WTC11 (cell line): ENCODE measurements around the gene CAMTA1. TPM values are rescaled to one million over a fixed set of nuclear protein-coding genes. Genes with fewer than 3 reads are reported as not detected.

Experiments used
- ATAC-seq: fragments of 200-7000 bp; cut with Tn5 transposase; 2 replicates; pipeline ENCODE4 v1.10.0; 2021; ENCODE audit warnings: mild to moderate bottlenecking, moderate library complexity
- CTCF ChIA-PET: fragments of 300-600 bp; sonication (Branson Sonifier 250); formaldehyde crosslinking; loops from one replicate; lab custom pipeline; 2021; ENCODE audit warnings: antibody characterized with exemption; lab: Charles Lee
- POLR2A ChIA-PET: fragments of 350-600 bp; sonication (Branson Sonifier 250); formaldehyde crosslinking; loops from one replicate; lab custom pipeline; 2021; ENCODE audit warnings: antibody characterized with exemption; lab: Charles Lee
- DNase-seq: peaks from one replicate; pipeline ENCODE4 v3.0.0; 2021; ENCODE audit warnings: low spot score
- H3K27ac Mint-ChIP-seq: 2 replicates; pipeline ENCODE4 v1.8.0; 2021; ENCODE audit warnings: mixed read lengths
- H3K27me3 Mint-ChIP-seq: 2 replicates; pipeline ENCODE4 v1.8.0; 2021; ENCODE audit warnings: low read depth, mild to moderate bottlenecking, moderate library complexity, mixed read lengths
- H3K36me3 Mint-ChIP-seq: 2 replicates; pipeline ENCODE4 v1.8.0; 2021; ENCODE audit warnings: mixed read lengths
- H3K4me1 Mint-ChIP-seq: 2 replicates; pipeline ENCODE4 v1.8.0; 2022; ENCODE audit warnings: mixed read lengths
- H3K4me3 Mint-ChIP-seq: 2 replicates; pipeline ENCODE4 v1.8.0; 2021; ENCODE audit warnings: mild to moderate bottlenecking, moderate library complexity, mixed read lengths
- H3K9me3 Mint-ChIP-seq: 2 replicates; pipeline ENCODE4 v1.8.0; 2021; ENCODE audit warnings: mixed read lengths
- ELF4 ChIP-seq: sonication (generic); formaldehyde crosslinking; IDR thresholded peaks from 2 replicates; pipeline ENCODE4 v1.8.1; 2022; ENCODE audit warnings: low read depth, mild to moderate bottlenecking, moderate library complexity, missing genetic modification reagents
- EMX1 ChIP-seq: fragments of 250-450 bp; sonication (Bioruptor Pico); IDR thresholded peaks from 2 replicates; pipeline ENCODE4 v1.8.0; 2021; ENCODE audit warnings: mild to moderate bottlenecking
- FOXK1 ChIP-seq: sonication (generic); formaldehyde crosslinking; IDR thresholded peaks from 2 replicates; pipeline ENCODE4 v1.8.0; 2022; ENCODE audit warnings: mild to moderate bottlenecking, moderate library complexity, missing genetic modification reagents
- FOXP1 ChIP-seq: sonication (generic); formaldehyde crosslinking; IDR thresholded peaks from 2 replicates; pipeline ENCODE4 v1.8.0; 2022; ENCODE audit warnings: missing genetic modification reagents, mild to moderate bottlenecking, moderate library complexity, borderline replicate concordance
- GABPB1 ChIP-seq: sonication (generic); formaldehyde crosslinking; IDR thresholded peaks from 2 replicates; pipeline ENCODE4 v1.8.1; 2023; ENCODE audit warnings: mild to moderate bottlenecking, missing genetic modification reagents
- IRF2 ChIP-seq: sonication (generic); formaldehyde crosslinking; IDR thresholded peaks from 2 replicates; pipeline ENCODE4 v1.8.0; 2022; ENCODE audit warnings: low read depth, missing genetic modification reagents, borderline replicate concordance
- JAZF1 ChIP-seq: fragments of 250-450 bp; sonication (Bioruptor Pico); IDR thresholded peaks from 2 replicates; pipeline ENCODE4 v1.9.0; 2021; ENCODE audit warnings: moderate library complexity, mild to moderate bottlenecking, inconsistent platforms
- NFATC4 ChIP-seq: fragments of 250-450 bp; sonication (Bioruptor Pico); IDR thresholded peaks from 2 replicates; pipeline ENCODE4 v1.9.0; 2021; ENCODE audit warnings: mild to moderate bottlenecking
- NR3C1 ChIP-seq: sonication (generic); formaldehyde crosslinking; conservative IDR thresholded peaks from 2 replicates; pipeline ENCODE4 v1.8.1; 2023; ENCODE audit warnings: low read depth, mild to moderate bottlenecking, missing genetic modification reagents
- PRRX2 ChIP-seq: fragments of 250-450 bp; sonication (Bioruptor Pico); IDR thresholded peaks from 2 replicates; pipeline ENCODE4 v1.8.0; 2021; ENCODE audit warnings: mild to moderate bottlenecking
- TP53 ChIP-seq: sonication (generic); formaldehyde crosslinking; IDR thresholded peaks from 2 replicates; pipeline ENCODE4 v1.8.1; 2023; ENCODE audit warnings: mild to moderate bottlenecking, missing genetic modification reagents
- ZBTB21 ChIP-seq: sonication (generic); formaldehyde crosslinking; IDR thresholded peaks from 2 replicates; pipeline ENCODE4 v1.8.1; 2023; ENCODE audit warnings: mild to moderate bottlenecking, missing genetic modification reagents, borderline replicate concordance
- ZNF219 ChIP-seq: sonication (generic); formaldehyde crosslinking; IDR thresholded peaks from 2 replicates; pipeline ENCODE4 v1.8.0; 2023; ENCODE audit warnings: missing genetic modification reagents, mild to moderate bottlenecking, borderline replicate concordance
- ZNF671 ChIP-seq: fragments of 250-450 bp; sonication (Bioruptor Pico); IDR thresholded peaks from 2 replicates; pipeline ENCODE4 v1.8.0; 2021; ENCODE audit warnings: mild to moderate bottlenecking
- total RNA-seq: library from RNA; stranded (reverse); gene quantifications from 3 replicates; pipeline ENCODE4 v1.2.3, GENCODE V29; 2021
- TF ChIP-seq, protein P1 (sequence below): fragments of 250-450 bp; sonication (Bioruptor Pico); conservative IDR thresholded peaks from 2 replicates; pipeline ENCODE4 v1.9.0; 2021; ENCODE audit warnings: mild to moderate bottlenecking
- TF ChIP-seq, protein P2 (sequence below): sonication (generic); formaldehyde crosslinking; IDR thresholded peaks from 2 replicates; pipeline ENCODE4 v1.8.1; 2023; ENCODE audit warnings: mild to moderate bottlenecking, missing genetic modification reagents, borderline replicate concordance
- TF ChIP-seq, protein P3 (sequence below): sonication (generic); formaldehyde crosslinking; IDR thresholded peaks from 2 replicates; pipeline ENCODE4 v1.8.1; 2022; ENCODE audit warnings: low read depth, missing genetic modification reagents, borderline replicate concordance
- TF ChIP-seq, protein P4 (sequence below): sonication (generic); formaldehyde crosslinking; IDR thresholded peaks from 2 replicates; pipeline ENCODE4 v1.8.0; 2023; ENCODE audit warnings: missing genetic modification reagents, mild to moderate bottlenecking, borderline replicate concordance
- TF ChIP-seq, protein P5 (sequence below): sonication (generic); formaldehyde crosslinking; conservative IDR thresholded peaks from 2 replicates; pipeline ENCODE4 v1.8.1; 2023; ENCODE audit warnings: mild to moderate bottlenecking, low read depth, missing genetic modification reagents, moderate library complexity

CAMTA1 gene
- total RNA-seq, 1 experiment from 2014 or later = 86.4 TPM

DNA sequence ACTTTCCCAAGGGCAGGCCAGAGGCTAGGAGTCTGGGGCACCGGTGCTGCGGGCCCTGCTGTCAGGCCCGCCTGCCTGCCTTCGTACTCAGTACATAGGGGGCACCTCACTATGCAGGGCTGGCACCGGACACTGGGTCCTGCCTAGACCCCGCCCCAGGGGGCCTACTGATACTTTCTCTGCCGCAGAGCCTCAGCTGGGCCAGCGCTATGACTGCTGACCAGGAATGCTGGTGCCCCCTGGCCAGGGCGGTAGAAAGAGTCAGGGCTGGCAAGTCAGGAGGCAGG lies 857.1 kb downstream of the CAMTA1 start:
- POLR2A ChIA-PET = interaction anchor here (0.5 kb wide), 1 partner anchor 1152 kb away, joined by 3 read pairs; no protein-coding TSS in a partner anchor
- H3K4me3 Mint-ChIP-seq = no peak overlapping the region
- H3K27me3 Mint-ChIP-seq = no peaks in the 10 kb centered on the region
- TF ChIP-seq, protein P1, sequence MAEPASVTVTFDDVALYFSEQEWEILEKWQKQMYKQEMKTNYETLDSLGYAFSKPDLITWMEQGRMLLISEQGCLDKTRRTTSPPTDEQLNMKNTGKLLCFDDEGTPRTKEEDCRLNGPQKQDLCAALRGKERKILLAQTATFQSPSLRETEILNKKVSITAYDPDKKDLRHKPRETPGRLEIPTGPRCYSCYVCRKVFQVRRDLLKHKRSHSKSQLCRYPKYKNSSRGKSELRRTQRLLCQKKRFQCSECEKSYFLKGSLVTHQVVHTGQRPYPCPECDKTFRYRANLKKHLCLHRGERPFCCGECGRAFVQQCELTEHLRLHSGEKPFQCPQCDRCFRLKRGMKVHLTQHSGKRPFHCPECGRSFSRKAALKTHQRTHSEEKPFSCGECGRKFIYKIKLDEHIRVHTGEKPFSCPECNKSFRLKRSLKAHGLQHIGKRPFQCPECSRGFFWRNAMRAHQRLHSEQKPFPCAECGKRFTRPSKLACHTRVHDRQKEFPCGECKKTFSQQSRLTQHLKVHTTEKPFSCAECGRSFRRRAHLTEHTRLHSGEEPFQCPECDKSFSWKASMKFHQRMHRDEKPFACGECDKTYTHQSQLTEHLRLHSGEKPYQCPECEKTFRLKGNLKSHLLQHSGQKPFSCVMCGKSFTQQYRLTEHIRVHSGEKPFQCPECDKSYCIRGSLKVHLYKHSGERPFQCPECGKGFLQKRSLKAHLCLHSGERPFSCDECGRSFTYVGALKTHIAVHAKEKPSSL = no peak
- TF ChIP-seq FOXP1 (CRISPR knock-in tag) = 0 out of 2 replicates have a peak, but pooled peaks have one; percentile 23
- TF ChIP-seq, protein P2, sequence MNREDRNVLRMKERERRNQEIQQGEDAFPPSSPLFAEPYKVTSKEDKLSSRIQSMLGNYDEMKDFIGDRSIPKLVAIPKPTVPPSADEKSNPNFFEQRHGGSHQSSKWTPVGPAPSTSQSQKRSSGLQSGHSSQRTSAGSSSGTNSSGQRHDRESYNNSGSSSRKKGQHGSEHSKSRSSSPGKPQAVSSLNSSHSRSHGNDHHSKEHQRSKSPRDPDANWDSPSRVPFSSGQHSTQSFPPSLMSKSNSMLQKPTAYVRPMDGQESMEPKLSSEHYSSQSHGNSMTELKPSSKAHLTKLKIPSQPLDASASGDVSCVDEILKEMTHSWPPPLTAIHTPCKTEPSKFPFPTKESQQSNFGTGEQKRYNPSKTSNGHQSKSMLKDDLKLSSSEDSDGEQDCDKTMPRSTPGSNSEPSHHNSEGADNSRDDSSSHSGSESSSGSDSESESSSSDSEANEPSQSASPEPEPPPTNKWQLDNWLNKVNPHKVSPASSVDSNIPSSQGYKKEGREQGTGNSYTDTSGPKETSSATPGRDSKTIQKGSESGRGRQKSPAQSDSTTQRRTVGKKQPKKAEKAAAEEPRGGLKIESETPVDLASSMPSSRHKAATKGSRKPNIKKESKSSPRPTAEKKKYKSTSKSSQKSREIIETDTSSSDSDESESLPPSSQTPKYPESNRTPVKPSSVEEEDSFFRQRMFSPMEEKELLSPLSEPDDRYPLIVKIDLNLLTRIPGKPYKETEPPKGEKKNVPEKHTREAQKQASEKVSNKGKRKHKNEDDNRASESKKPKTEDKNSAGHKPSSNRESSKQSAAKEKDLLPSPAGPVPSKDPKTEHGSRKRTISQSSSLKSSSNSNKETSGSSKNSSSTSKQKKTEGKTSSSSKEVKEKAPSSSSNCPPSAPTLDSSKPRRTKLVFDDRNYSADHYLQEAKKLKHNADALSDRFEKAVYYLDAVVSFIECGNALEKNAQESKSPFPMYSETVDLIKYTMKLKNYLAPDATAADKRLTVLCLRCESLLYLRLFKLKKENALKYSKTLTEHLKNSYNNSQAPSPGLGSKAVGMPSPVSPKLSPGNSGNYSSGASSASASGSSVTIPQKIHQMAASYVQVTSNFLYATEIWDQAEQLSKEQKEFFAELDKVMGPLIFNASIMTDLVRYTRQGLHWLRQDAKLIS (CRISPR knock-in tag) = no peak
- TF ChIP-seq, all 79 proteins: peak for 1
- Mint-ChIP-seq H3K4me1 (peaks cover 18% of the 10 kb centered on the region), H3K9me3 (peaks cover 6% of the 10 kb centered on the region; the same call in 1 of the 2 replicates), H3K27ac (no peak overlapping the region), H3K36me3 (no peaks in the 10 kb centered on the region)
- CTCF ChIA-PET = interaction anchor here (0.6 to 2.4 kb wide), 9 partner anchors 10 to 434 kb away, joined by 3 to 11 read pairs (median 4); no protein-coding TSS in a partner anchor
- no peak for DNase-seq
- no peak for ATAC-seq

DNA sequence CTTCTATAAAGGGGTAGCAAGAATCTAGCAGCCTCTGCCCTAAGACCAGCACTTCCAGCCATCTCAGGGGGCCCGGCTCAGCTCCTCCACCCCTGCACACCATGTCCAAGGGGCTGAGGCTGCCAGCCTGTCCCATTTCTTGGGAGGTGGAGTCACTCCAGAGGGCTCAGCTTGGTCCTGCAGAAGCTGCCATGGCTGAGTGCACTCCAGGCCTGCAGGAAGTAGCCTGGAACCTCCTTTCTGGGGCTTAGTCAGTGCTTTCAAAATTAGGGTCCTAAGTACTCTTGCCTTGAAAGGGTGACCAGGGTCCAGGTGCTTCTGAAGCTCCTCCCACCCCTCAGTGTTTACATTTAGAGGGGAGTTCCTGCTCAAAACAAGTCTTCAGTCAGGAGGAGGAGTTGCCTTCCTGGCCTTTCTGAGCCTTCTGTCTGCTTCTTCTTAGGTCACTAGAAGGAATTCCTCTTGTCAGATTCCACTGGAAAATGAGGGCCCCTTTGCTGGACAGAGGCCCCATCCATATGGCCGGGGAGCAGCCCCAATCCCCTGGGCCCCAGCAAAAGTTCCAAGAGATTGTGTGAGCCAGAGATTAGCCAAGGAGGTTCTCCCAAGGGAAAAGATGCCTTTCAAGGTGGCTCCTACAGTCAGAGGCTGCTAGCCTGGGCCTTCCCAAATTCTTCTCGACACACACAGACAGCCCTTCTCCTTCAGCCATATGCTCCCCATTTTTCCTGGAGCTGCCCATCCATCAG lies 857.7 kb downstream of the CAMTA1 start:
- POLR2A ChIA-PET = interaction anchor here (0.6 kb wide), 1 partner anchor 9 kb away, joined by 3 read pairs; no protein-coding TSS in a partner anchor
- peaks cover 6% of the 10 kb centered on the region; the same call in 1 of the 2 replicates for H3K9me3 Mint-ChIP-seq
- H3K4me3 Mint-ChIP-seq = no peak overlapping the region
- no peak for DNase-seq
- H3K4me1 Mint-ChIP-seq = peaks cover 17% of the 10 kb centered on the region
- peak; percentile 8; the same call in 1 of the 2 replicates for ATAC-seq
- H3K36me3 Mint-ChIP-seq = no peaks in the 10 kb centered on the region
- H3K27me3 Mint-ChIP-seq = no peaks in the 10 kb centered on the region
- CTCF ChIA-PET = interaction anchor here (0.6 to 2.4 kb wide), 7 partner anchors 9 to 559 kb away, joined by 3 to 11 read pairs (median 4); no protein-coding TSS in a partner anchor
- H3K27ac Mint-ChIP-seq = peak overlapping the region; percentile 46; the same call in 1 of the 2 replicates
- TF ChIP-seq EMX1 = no peak
- no peak for TF ChIP-seq FOXK1 (CRISPR knock-in tag)
- TF ChIP-seq, protein P3, sequence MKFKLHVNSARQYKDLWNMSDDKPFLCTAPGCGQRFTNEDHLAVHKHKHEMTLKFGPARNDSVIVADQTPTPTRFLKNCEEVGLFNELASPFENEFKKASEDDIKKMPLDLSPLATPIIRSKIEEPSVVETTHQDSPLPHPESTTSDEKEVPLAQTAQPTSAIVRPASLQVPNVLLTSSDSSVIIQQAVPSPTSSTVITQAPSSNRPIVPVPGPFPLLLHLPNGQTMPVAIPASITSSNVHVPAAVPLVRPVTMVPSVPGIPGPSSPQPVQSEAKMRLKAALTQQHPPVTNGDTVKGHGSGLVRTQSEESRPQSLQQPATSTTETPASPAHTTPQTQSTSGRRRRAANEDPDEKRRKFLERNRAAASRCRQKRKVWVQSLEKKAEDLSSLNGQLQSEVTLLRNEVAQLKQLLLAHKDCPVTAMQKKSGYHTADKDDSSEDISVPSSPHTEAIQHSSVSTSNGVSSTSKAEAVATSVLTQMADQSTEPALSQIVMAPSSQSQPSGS (CRISPR knock-in tag) = no peak
- TF ChIP-seq, protein P4, sequence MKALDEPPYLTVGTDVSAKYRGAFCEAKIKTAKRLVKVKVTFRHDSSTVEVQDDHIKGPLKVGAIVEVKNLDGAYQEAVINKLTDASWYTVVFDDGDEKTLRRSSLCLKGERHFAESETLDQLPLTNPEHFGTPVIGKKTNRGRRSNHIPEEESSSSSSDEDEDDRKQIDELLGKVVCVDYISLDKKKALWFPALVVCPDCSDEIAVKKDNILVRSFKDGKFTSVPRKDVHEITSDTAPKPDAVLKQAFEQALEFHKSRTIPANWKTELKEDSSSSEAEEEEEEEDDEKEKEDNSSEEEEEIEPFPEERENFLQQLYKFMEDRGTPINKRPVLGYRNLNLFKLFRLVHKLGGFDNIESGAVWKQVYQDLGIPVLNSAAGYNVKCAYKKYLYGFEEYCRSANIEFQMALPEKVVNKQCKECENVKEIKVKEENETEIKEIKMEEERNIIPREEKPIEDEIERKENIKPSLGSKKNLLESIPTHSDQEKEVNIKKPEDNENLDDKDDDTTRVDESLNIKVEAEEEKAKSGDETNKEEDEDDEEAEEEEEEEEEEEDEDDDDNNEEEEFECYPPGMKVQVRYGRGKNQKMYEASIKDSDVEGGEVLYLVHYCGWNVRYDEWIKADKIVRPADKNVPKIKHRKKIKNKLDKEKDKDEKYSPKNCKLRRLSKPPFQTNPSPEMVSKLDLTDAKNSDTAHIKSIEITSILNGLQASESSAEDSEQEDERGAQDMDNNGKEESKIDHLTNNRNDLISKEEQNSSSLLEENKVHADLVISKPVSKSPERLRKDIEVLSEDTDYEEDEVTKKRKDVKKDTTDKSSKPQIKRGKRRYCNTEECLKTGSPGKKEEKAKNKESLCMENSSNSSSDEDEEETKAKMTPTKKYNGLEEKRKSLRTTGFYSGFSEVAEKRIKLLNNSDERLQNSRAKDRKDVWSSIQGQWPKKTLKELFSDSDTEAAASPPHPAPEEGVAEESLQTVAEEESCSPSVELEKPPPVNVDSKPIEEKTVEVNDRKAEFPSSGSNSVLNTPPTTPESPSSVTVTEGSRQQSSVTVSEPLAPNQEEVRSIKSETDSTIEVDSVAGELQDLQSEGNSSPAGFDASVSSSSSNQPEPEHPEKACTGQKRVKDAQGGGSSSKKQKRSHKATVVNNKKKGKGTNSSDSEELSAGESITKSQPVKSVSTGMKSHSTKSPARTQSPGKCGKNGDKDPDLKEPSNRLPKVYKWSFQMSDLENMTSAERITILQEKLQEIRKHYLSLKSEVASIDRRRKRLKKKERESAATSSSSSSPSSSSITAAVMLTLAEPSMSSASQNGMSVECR (CRISPR knock-in tag) = no peak
- no peak for TF ChIP-seq PRRX2 (CRISPR knock-in tag)
- TF ChIP-seq NR3C1 = no peak
- no peak for TF ChIP-seq ZBTB21 (CRISPR knock-in tag)
- no peak for TF ChIP-seq NFATC4 (CRISPR knock-in tag)
- no peak for TF ChIP-seq ZNF671 (CRISPR knock-in tag)
- no peak for TF ChIP-seq GABPB1 (CRISPR knock-in tag)
- TF ChIP-seq ELF4 (CRISPR knock-in tag) = no peak
- no peak for TF ChIP-seq TP53
- TF ChIP-seq, protein P5, sequence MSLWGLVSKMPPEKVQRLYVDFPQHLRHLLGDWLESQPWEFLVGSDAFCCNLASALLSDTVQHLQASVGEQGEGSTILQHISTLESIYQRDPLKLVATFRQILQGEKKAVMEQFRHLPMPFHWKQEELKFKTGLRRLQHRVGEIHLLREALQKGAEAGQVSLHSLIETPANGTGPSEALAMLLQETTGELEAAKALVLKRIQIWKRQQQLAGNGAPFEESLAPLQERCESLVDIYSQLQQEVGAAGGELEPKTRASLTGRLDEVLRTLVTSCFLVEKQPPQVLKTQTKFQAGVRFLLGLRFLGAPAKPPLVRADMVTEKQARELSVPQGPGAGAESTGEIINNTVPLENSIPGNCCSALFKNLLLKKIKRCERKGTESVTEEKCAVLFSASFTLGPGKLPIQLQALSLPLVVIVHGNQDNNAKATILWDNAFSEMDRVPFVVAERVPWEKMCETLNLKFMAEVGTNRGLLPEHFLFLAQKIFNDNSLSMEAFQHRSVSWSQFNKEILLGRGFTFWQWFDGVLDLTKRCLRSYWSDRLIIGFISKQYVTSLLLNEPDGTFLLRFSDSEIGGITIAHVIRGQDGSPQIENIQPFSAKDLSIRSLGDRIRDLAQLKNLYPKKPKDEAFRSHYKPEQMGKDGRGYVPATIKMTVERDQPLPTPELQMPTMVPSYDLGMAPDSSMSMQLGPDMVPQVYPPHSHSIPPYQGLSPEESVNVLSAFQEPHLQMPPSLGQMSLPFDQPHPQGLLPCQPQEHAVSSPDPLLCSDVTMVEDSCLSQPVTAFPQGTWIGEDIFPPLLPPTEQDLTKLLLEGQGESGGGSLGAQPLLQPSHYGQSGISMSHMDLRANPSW (CRISPR knock-in tag) = no peak
- TF ChIP-seq ZNF219 (CRISPR knock-in tag) = no peak
- TF ChIP-seq JAZF1 (CRISPR knock-in tag) = no peak
- no peak for TF ChIP-seq IRF2 (CRISPR knock-in tag)
